Skeletal muscle satellite cell (primary cell): Measurements from ENCODE around the gene MMADHC.

ENCODE experiments used
- H3K27me3 ChIP-seq: 2 replicates; pipeline ENCODE4 v1.7.0; 2013; ENCODE audit warnings: low read length; ENCODE audit not compliant: control insufficient read depth, insufficient read depth
- H3K36me3 ChIP-seq: 2 replicates; pipeline ENCODE4 v1.7.0; 2013; ENCODE audit warnings: mild to moderate bottlenecking, control low read depth, low read length; ENCODE audit not compliant: insufficient read depth
- H3K4me1 ChIP-seq: 2 replicates; pipeline ENCODE4 v1.7.0; 2013; ENCODE audit warnings: low read length; ENCODE audit not compliant: control insufficient read depth, insufficient read depth
- H3K4me2 ChIP-seq: 2 replicates; pipeline ENCODE4 v1.7.0; 2013; ENCODE audit warnings: mild to moderate bottlenecking, low read length
- H3K4me3 ChIP-seq: 2 replicates; pipeline ENCODE4 v1.7.0; 2013; ENCODE audit warnings: low read length
- H3K9ac ChIP-seq: 2 replicates; pipeline ENCODE4 v1.7.0; 2013; ENCODE audit warnings: mild to moderate bottlenecking, low read depth, low read length, moderate library complexity
- H3K9me3 ChIP-seq: replicated peaks from 2 replicates; pipeline ENCODE4 v1.7.0; 2013; ENCODE audit warnings: mild to moderate bottlenecking, control low read depth, low read length

Gene MMADHC

GRCh38 chr2:149587950-149588487 is 444 bp upstream of the MMADHC start:
- Histone ChIP-seq H3K9me3 (no peaks in the 10 kb centered on the region), H3K9ac (peak overlapping the region; percentile 97), H3K4me2 (peak overlapping the region; percentile 81), H3K4me1 (peaks cover 13% of the 10 kb centered on the region), H3K27me3 (no peaks in the 10 kb centered on the region), H3K4me3 (peak overlapping the region; percentile 83), H3K36me3 (peaks cover 21% of the 10 kb centered on the region)

- Histone ChIP-seq H3K4me3 (peak overlapping the region; percentile 83), H3K27me3 (no peaks in the 10 kb centered on the region), H3K4me2 (peak overlapping the region; percentile 81), H3K36me3 (peaks cover 32% of the 10 kb centered on the region), H3K9ac (peak overlapping the region; percentile 97), H3K4me1 (peaks cover 13% of the 10 kb centered on the region), H3K9me3 (no peaks in the 10 kb centered on the region)
These were observed 716 bp downstream of the MMADHC start for GRCh38 chr2:149586898-149587219.

- H3K27me3 ChIP-seq = no peaks in the 10 kb centered on the region
- H3K4me1 ChIP-seq = peaks cover 14% of the 10 kb centered on the region
- H3K36me3 ChIP-seq = peaks cover 40% of the 10 kb centered on the region
- peak overlapping the region; percentile 83 for H3K4me3 ChIP-seq
- H3K9me3 ChIP-seq = no peaks in the 10 kb centered on the region
- peak overlapping the region; percentile 97 for H3K9ac ChIP-seq
- H3K4me2 ChIP-seq = peak overlapping the region; percentile 81
These were observed 1.5 kb downstream of the MMADHC start for GRCh38 chr2:149586063-149586462.

- H3K9me3 ChIP-seq = no peaks in the 10 kb centered on the region
- H3K9ac ChIP-seq = peak overlapping the region; percentile 97
- peak overlapping the region; percentile 83 for H3K4me3 ChIP-seq
- peaks cover 46% of the 10 kb centered on the region for H3K36me3 ChIP-seq
- peaks cover 21% of the 10 kb centered on the region for H3K4me1 ChIP-seq
- H3K27me3 ChIP-seq = no peaks in the 10 kb centered on the region
- peak overlapping the region; percentile 81 for H3K4me2 ChIP-seq
These were observed 2.2 kb downstream of the MMADHC start for GRCh38 chr2:149585166-149585885.

- H3K4me2 ChIP-seq = peak overlapping the region; percentile 45
- no peak overlapping the region for H3K4me3 ChIP-seq
- no peaks in the 10 kb centered on the region for H3K9me3 ChIP-seq
- H3K4me1 ChIP-seq = peaks cover 18% of the 10 kb centered on the region
- H3K27me3 ChIP-seq = no peaks in the 10 kb centered on the region
- H3K36me3 ChIP-seq = peaks cover 90% of the 10 kb centered on the region
- no peak overlapping the region for H3K9ac ChIP-seq
These were observed 7.3 kb downstream of the MMADHC start for GRCh38 chr2:149579972-149580882.

GRCh38 chr2:149577269-149577668 is 10.3 kb downstream of the MMADHC start:
- Histone ChIP-seq H3K27me3 (no peaks in the 10 kb centered on the region), H3K4me3 (no peak overlapping the region), H3K4me2 (no peak overlapping the region), H3K9me3 (no peaks in the 10 kb centered on the region), H3K4me1 (peaks cover 16% of the 10 kb centered on the region), H3K36me3 (peaks cover 89% of the 10 kb centered on the region), H3K9ac (no peak overlapping the region)

- Histone ChIP-seq H3K4me1 (peaks cover 13% of the 10 kb centered on the region), H3K27me3 (no peaks in the 10 kb centered on the region), H3K9ac (no peak overlapping the region), H3K4me3 (no peak overlapping the region), H3K36me3 (peaks cover 84% of the 10 kb centered on the region), H3K4me2 (no peak overlapping the region), H3K9me3 (no peaks in the 10 kb centered on the region)
These were observed 11.8 kb downstream of the MMADHC start for GRCh38 chr2:149575752-149576151.

- Histone ChIP-seq H3K27me3 (no peaks in the 10 kb centered on the region), H3K9ac (no peak overlapping the region), H3K4me2 (no peak overlapping the region), H3K9me3 (no peaks in the 10 kb centered on the region), H3K4me3 (no peak overlapping the region), H3K4me1 (peaks cover 8% of the 10 kb centered on the region), H3K36me3 (peaks cover 83% of the 10 kb centered on the region)
These were observed 12.3 kb downstream of the MMADHC start for GRCh38 chr2:149575277-149575676.

- Histone ChIP-seq H3K4me2 (no peak overlapping the region), H3K9me3 (no peaks in the 10 kb centered on the region), H3K36me3 (peaks cover 85% of the 10 kb centered on the region)
These were observed 13.8 kb downstream of the MMADHC start for GRCh38 chr2:149573760-149574159.

GRCh38 chr2:149572102-149572953 is 15.2 kb downstream of the MMADHC start:
- H3K9me3 ChIP-seq = no peaks in the 10 kb centered on the region
- no peak overlapping the region for H3K4me2 ChIP-seq
- no peaks in the 10 kb centered on the region for H3K27me3 ChIP-seq
- H3K4me1 ChIP-seq = no peaks in the 10 kb centered on the region
- no peak overlapping the region for H3K9ac ChIP-seq
- H3K36me3 ChIP-seq = peaks cover 85% of the 10 kb centered on the region
- H3K4me3 ChIP-seq = no peak overlapping the region

More at GRCh38 chr2:149573760-149574159, 13.8 kb downstream of the MMADHC start:
- H3K27me3 ChIP-seq = no peaks in the 10 kb centered on the region
- H3K9ac ChIP-seq = no peak overlapping the region
- H3K4me3 ChIP-seq = no peak overlapping the region
- H3K4me1 ChIP-seq = no peaks in the 10 kb centered on the region

- no peaks in the 10 kb centered on the region for H3K4me1 ChIP-seq
- H3K4me2 ChIP-seq = no peak overlapping the region
- H3K36me3 ChIP-seq = peaks cover 65% of the 10 kb centered on the region
- no peak overlapping the region for H3K4me3 ChIP-seq
- no peaks in the 10 kb centered on the region for H3K9me3 ChIP-seq
- H3K9ac ChIP-seq = no peak overlapping the region
- H3K27me3 ChIP-seq = no peaks in the 10 kb centered on the region
These were observed 19.4 kb downstream of the MMADHC start for GRCh38 chr2:149568138-149568537.
